Epithelial cell of proximal tubule (primary cell): ENCODE results near the gene UBA52. TPM values are rescaled to one million over a fixed set of nuclear protein-coding genes. Genes with fewer than 3 reads are reported as not detected.

Experiments
- DNase-seq: peaks from one replicate; pipeline ENCODE4 v3.0.0-alpha.2; 2011; ENCODE audit warnings: low read depth
- H3K4me3 ChIP-seq: 2 replicates; pipeline ENCODE4 v1.5.1; 2011; ENCODE audit warnings: low read depth, mild to moderate bottlenecking, low read length
- CTCF ChIP-seq: conservative IDR thresholded peaks from 2 replicates; pipeline ENCODE4 v1.5.1; 2012; ENCODE audit warnings: low read depth, mild to moderate bottlenecking, low read length
- total RNA-seq: library from RNA; depleted of rRNA; stranded (reverse); fragments of >200 nt; gene quantifications from 2 replicates; pipeline ENCODE4 v1.2.3, GENCODE V29; 2015

UBA52 gene
- total RNA-seq, 1 donor from 2014 or later = 1,698 TPM

- no peak for TF ChIP-seq CTCF
- DNase-seq = no peak
Measured at GRCh38 chr19:18613589-18614234, 42.1 kb downstream of the UBA52 start.

GRCh38 chr19:18616023-18616422, 44.4 kb downstream of the UBA52 start:
- TF ChIP-seq CTCF = no peak
- DNase-seq = no peak
- H3K4me3 ChIP-seq = no peak overlapping the region

More at GRCh38 chr19:18613589-18614234, 42.1 kb downstream of the UBA52 start:
- no peak overlapping the region for H3K4me3 ChIP-seq

GRCh38 chr19:18617562-18617961, 45.9 kb downstream of the UBA52 start:
- H3K4me3 ChIP-seq = no peak overlapping the region
- no peak for DNase-seq
- TF ChIP-seq CTCF = no peak

GRCh38 chr19:18618236-18618635, 46.6 kb downstream of the UBA52 start:
- TF ChIP-seq CTCF = no peak
- DNase-seq = no peak

DNA sequence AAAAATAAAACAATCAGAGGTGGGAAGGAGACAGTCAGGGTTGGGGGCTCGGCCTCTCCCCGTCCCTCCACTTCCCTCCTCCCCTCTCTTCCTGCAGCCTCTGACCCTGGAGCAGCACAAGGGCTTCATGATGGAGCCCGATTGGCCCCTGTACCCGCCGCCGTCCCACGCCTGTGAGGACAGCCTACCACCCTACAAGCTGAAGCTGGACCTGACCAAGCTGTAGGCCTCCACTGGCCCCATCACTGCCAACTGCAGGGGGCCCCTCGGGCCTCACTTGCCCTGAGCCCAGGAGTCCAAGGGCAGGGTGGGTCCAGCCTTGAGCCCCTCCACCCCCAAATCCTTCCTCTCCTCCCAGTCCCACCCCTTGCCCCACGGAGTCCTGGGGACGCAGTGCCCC, 48.7 kb downstream of the UBA52 start:
- no peak for TF ChIP-seq CTCF
- no peak overlapping the region for H3K4me3 ChIP-seq
- DNase-seq = no peak

More at GRCh38 chr19:18618236-18618635, 46.6 kb downstream of the UBA52 start:
- H3K4me3 ChIP-seq = no peak overlapping the region

DNA sequence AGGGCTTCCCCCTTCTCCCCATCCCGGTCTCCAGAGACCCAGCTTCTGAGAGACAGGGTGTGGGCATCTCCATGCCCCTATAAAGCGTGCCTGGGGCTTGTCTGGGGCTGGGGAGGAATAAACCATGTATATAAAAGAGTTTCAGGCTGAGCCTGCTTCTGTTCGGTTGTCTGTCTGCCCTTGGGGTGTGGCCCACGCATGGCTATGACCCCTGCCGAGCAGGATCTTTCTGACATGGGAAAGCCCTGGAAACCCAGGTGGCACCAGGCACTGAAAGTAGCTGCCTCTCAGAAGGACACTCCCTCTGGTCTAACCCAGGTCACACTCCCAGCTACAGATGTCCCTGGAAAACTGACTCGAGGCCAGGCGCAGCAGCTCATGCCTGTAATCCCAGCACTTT, 49.2 kb downstream of the UBA52 start:
- no peak for DNase-seq
- no peak overlapping the region for H3K4me3 ChIP-seq
- TF ChIP-seq CTCF = no peak

DNA sequence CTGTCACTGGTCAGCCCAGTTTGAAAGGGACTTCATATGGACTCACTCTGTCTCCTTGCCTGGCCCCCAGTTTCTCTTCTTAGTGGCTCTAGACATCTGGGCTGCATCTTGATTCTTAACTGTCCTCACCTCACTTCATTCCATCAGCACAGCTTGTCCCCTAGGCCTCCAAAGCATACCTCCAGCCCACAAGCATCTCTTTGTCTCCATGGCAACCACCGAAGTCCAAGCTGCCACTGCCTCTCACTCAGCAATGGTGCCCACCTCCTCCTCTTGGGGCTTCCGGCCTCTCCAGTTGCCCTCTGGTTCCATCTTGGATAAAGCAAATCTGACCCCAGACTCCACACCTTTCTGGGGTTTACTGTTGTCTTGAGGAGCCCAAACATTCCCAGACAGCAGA, 55.2 kb downstream of the UBA52 start:
- no peak for DNase-seq
- no peak overlapping the region for H3K4me3 ChIP-seq
- TF ChIP-seq CTCF = no peak
